OCI-LY3 (cell line): ENCODE data around the gene NLRC4.
"Not testable (repeated sequence)": the region's sequence is repeated elsewhere in the genome, so short reads cannot be mapped to it uniquely, and the experiment has no call there.

Experiments
- H2AFZ ChIP-seq: fragments of 200-600, 300-600 bp; shearing (Covaris generic); 2 replicates; pipeline ENCODE4 v1.6.0; 2014; ENCODE audit warnings: antibody characterized with exemption, low read depth, low read length
- H3K27ac ChIP-seq: fragments of 200-600, 300-600 bp; sonication (generic); 2 replicates; pipeline ENCODE4 v1.5.1; 2014; ENCODE audit warnings: mild to moderate bottlenecking, low read length, moderate library complexity, mixed read lengths
- H3K27me3 ChIP-seq: fragments of 200-600, 300-600 bp; sonication (generic); 2 replicates; pipeline ENCODE4 v1.6.1; 2014; ENCODE audit warnings: low read depth, low read length, mixed read lengths
- H3K36me3 ChIP-seq: fragments of 200-600, 300-600 bp; sonication (generic); replicated peaks from 2 replicates; pipeline ENCODE3; 2014; ENCODE audit warnings: low read depth, low read length, mixed read lengths
- H3K4me1 ChIP-seq: fragments of 300-600, 200-600 bp; sonication (generic); 2 replicates; pipeline ENCODE4 v1.6.1; 2014; ENCODE audit warnings: low read length, mixed read lengths
- H3K4me2 ChIP-seq: fragments of 200-600, 300-600 bp; sonication (generic); 2 replicates; pipeline ENCODE4 v1.6.1; 2014; ENCODE audit warnings: low read length, mixed read lengths
- H3K4me3 ChIP-seq: fragments of 300-600, 200-600 bp; sonication (generic); 2 replicates; pipeline ENCODE4 v1.5.1; 2014; ENCODE audit warnings: antibody characterized with exemption, mild to moderate bottlenecking, low read length, moderate library complexity
- H3K79me2 ChIP-seq: fragments of 300-600, 200-600 bp; shearing (Covaris generic); 2 replicates; pipeline ENCODE4 v1.6.1; 2014; ENCODE audit warnings: mild to moderate bottlenecking, low read length, mixed read lengths
- H3K9ac ChIP-seq: fragments of 300-600, 200-600 bp; shearing (Covaris generic); 2 replicates; pipeline ENCODE4 v1.6.0; 2014; ENCODE audit warnings: mild to moderate bottlenecking, low read length, moderate library complexity
- H3K9me3 ChIP-seq: fragments of 200-600, 300-600 bp; shearing (Covaris generic); 2 replicates; pipeline ENCODE4 v1.6.1; 2014; ENCODE audit warnings: low read length, mixed read lengths; ENCODE audit not compliant: insufficient read depth
- H4K20me1 ChIP-seq: fragments of 200-600, 300-600 bp; sonication (generic); 2 replicates; pipeline ENCODE4 v1.6.1; 2016; ENCODE audit warnings: low read length, mixed read lengths; ENCODE audit not compliant: insufficient read depth
- CTCF ChIP-seq: fragments of 200-600, 300-600 bp; sonication (generic); IDR thresholded peaks from 2 replicates; pipeline ENCODE4 v1.5.1; 2014; ENCODE audit warnings: antibody characterized with exemption, low read length, low read depth
- EZH2phosphoT487 ChIP-seq: fragments of 200-600 bp; shearing (Covaris generic); IDR thresholded peaks from 2 replicates; pipeline ENCODE4 v1.6.1; 2018; ENCODE audit warnings: antibody characterized with exemption, mixed run types, low read depth

NLRC4 gene

GRCh38 chr2:32210767-32211408 lies 53.8 kb downstream of the NLRC4 start:
- Histone ChIP-seq H3K9ac (no peak overlapping the region), H3K9me3 (no peaks in the 10 kb centered on the region), H3K4me3 (no peak overlapping the region), H3K4me1 (no peaks in the 10 kb centered on the region), H3K36me3 (peaks cover 3% of the 10 kb centered on the region), H3K27me3 (no peaks in the 10 kb centered on the region), H3K4me2 (no peak overlapping the region), H4K20me1 (no peaks in the 10 kb centered on the region), H3K79me2 (no peaks in the 10 kb centered on the region), H3K27ac (no peak overlapping the region), H2AFZ (no peak overlapping the region)
- no peak for TF ChIP-seq EZH2phosphoT487
- no peak for TF ChIP-seq CTCF

GRCh38 chr2:32203428-32203827 lies 61.3 kb downstream of the NLRC4 start:
- not testable (repeated sequence) for H3K4me1 ChIP-seq, H2AFZ ChIP-seq, H3K36me3 ChIP-seq, H3K27me3 ChIP-seq, H3K9me3 ChIP-seq, H3K79me2 ChIP-seq, H3K9ac ChIP-seq, H3K4me2 ChIP-seq, H3K4me3 ChIP-seq, H3K27ac ChIP-seq, H4K20me1 ChIP-seq

GRCh38 chr2:32200814-32201213 lies 63.9 kb downstream of the NLRC4 start:
- no peak overlapping the region for H3K27ac ChIP-seq
- no peak overlapping the region for H3K9ac ChIP-seq
- no peaks in the 10 kb centered on the region for H3K79me2 ChIP-seq
- H3K9me3 ChIP-seq: no peaks in the 10 kb centered on the region
- H3K4me2 ChIP-seq: no peak overlapping the region
- peaks cover 9% of the 10 kb centered on the region for H3K4me1 ChIP-seq
- no peak for TF ChIP-seq CTCF
- TF ChIP-seq EZH2phosphoT487: no peak
- no peak overlapping the region for H3K4me3 ChIP-seq
- H3K27me3 ChIP-seq: no peaks in the 10 kb centered on the region
- H3K36me3 ChIP-seq: peaks cover 3% of the 10 kb centered on the region
- H2AFZ ChIP-seq: no peak overlapping the region
- H4K20me1 ChIP-seq: no peaks in the 10 kb centered on the region

- Histone ChIP-seq H3K36me3 (peaks cover 12% of the 10 kb centered on the region), H3K9me3 (no peaks in the 10 kb centered on the region), H2AFZ (no peak overlapping the region), H3K4me3 (0 out of 2 replicates have a peak overlapping the region, but pooled peaks have one; percentile 8), H3K27ac (peak overlapping the region; percentile 45; the same call in 1 of the 2 replicates), H3K4me2 (peak overlapping the region; percentile 53), H4K20me1 (no peaks in the 10 kb centered on the region), H3K27me3 (no peaks in the 10 kb centered on the region), H3K4me1 (peaks cover 28% of the 10 kb centered on the region), H3K9ac (0 out of 2 replicates have a peak overlapping the region, but pooled peaks have one; percentile 5), H3K79me2 (no peaks in the 10 kb centered on the region)
- no peak for TF ChIP-seq CTCF
- no peak for TF ChIP-seq EZH2phosphoT487
These were observed 72.3 kb downstream of the NLRC4 start for GRCh38 chr2:32192418-32192817.
